ENCODE results near the gene DOCK7. TPM values are rescaled to one million over a fixed set of nuclear protein-coding genes. Genes with fewer than 3 reads are reported as not detected.

Gene DOCK7
- total and polyA plus RNA-seq, 7 donors, result 6.5 to 54.8 (median 32.4) TPM

GRCh38 chr1:62608905-62609304 is 79.3 kb downstream of the DOCK7 start:
- intact Hi-C loops (cut with DNase I), result no loop called here
- no peak overlapping the region for H3K27ac ChIP-seq
- H3K9me3 ChIP-seq, result no peaks in the 10 kb centered on the region
- no peak overlapping the region for H3K4me3 ChIP-seq
- TF ChIP-seq POLR2A (IDR thresholded peaks at IDR 0.05) (no peak), POLR2AphosphoS5 (IDR thresholded peaks at IDR 0.05) (no peak)
- no peak for DNase-seq
- H3K36me3 ChIP-seq, result peaks cover 0 to 6% (median 0%) of the 10 kb centered on the region in 4 donors
- H3K4me1 ChIP-seq, result no peaks in the 10 kb centered on the region
- no peaks in the 10 kb centered on the region for H3K27me3 ChIP-seq

DNA sequence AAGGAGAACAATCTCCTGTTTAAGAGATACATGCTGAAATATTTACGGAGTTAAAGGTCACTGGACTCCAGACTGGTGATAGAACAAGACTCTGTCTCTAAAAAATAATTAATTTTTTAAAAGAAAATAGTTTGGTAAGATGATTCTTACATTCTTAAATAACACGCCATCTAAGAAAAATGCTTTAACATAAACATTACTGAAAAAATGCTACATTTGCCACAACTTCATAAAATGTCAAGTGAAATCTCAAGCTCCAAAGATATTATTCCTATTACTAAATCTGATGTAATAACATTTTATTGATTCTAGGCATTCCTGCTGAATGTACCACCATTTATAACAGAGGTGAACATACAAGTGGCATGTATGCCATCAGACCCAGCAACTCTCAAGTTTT is 86.7 kb downstream of the DOCK7 start:
- no peak for TF ChIP-seq EP300 (IDR thresholded peaks at IDR 0.05)
- TF ChIP-seq, protein P1, sequence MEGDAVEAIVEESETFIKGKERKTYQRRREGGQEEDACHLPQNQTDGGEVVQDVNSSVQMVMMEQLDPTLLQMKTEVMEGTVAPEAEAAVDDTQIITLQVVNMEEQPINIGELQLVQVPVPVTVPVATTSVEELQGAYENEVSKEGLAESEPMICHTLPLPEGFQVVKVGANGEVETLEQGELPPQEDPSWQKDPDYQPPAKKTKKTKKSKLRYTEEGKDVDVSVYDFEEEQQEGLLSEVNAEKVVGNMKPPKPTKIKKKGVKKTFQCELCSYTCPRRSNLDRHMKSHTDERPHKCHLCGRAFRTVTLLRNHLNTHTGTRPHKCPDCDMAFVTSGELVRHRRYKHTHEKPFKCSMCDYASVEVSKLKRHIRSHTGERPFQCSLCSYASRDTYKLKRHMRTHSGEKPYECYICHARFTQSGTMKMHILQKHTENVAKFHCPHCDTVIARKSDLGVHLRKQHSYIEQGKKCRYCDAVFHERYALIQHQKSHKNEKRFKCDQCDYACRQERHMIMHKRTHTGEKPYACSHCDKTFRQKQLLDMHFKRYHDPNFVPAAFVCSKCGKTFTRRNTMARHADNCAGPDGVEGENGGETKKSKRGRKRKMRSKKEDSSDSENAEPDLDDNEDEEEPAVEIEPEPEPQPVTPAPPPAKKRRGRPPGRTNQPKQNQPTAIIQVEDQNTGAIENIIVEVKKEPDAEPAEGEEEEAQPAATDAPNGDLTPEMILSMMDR (IDR thresholded peaks at IDR 0.05), result no peak
- no peak for TF ChIP-seq POLR2A (IDR thresholded peaks at IDR 0.05)
- TF ChIP-seq POLR2AphosphoS5 (IDR thresholded peaks at IDR 0.05), result no peak
- Histone ChIP-seq H3K9me3 (no peaks in the 10 kb centered on the region), H3K4me1 (no peaks in the 10 kb centered on the region), H3K27ac (no peak overlapping the region), H3K4me3 (no peak overlapping the region), H3K36me3 (no peaks in the 10 kb centered on the region), H3K27me3 (no peaks in the 10 kb centered on the region)
- WGBS, 2 donors, result 90 to 94% methylated on average over 2 of the region's 2 CpGs
- intact Hi-C loops (cut with DNase I), result no loop called here
- no peak for DNase-seq

- WGBS, 2 donors, result 86 to 89% methylated on average over 5 of the region's 5 CpGs
- intact Hi-C loops (cut with DNase I), result no loop called here
Observed at GRCh38 chr1:62599044-62599443, 89.1 kb downstream of the DOCK7 start.

GRCh38 chr1:62597281-62597680 is 90.9 kb downstream of the DOCK7 start, which contains the start of gene ANGPTL3:
Gene ANGPTL3 (plus strand): TSS chr1:62597520. CDS start chr1:62597567, 47 bp downstream.
- intact Hi-C loops (cut with DNase I), result no loop called here
- 40 to 77% methylated on average over 3 of the region's 3 CpGs for WGBS, 2 donors
- no peak for DNase-seq

More at GRCh38 chr1:62599044-62599443, 89.1 kb downstream of the DOCK7 start:
- H3K4me3 ChIP-seq, result no peak overlapping the region
- H3K4me1 ChIP-seq, result no peaks in the 10 kb centered on the region
- DNase-seq, result no peak
- H3K27ac ChIP-seq, result no peak overlapping the region
- H3K36me3 ChIP-seq, result no peaks in the 10 kb centered on the region
- TF ChIP-seq POLR2AphosphoS5 (IDR thresholded peaks at IDR 0.05), result no peak
- TF ChIP-seq, protein P1 (IDR thresholded peaks at IDR 0.05), result no peak
- TF ChIP-seq EP300 (IDR thresholded peaks at IDR 0.05), result no peak
- no peak for TF ChIP-seq POLR2A (IDR thresholded peaks at IDR 0.05)
- H3K9me3 ChIP-seq, result no peaks in the 10 kb centered on the region
- H3K27me3 ChIP-seq, result no peaks in the 10 kb centered on the region

GRCh38 chr1:62595647-62596046 is 92.5 kb downstream of the DOCK7 start:
- DNase-seq, result no peak
- Histone ChIP-seq H3K36me3 (no peaks in the 10 kb centered on the region), H3K27ac (no peak overlapping the region), H3K4me3 (no peak overlapping the region), H3K4me1 (no peaks in the 10 kb centered on the region), H3K9me3 (no peaks in the 10 kb centered on the region), H3K27me3 (no peaks in the 10 kb centered on the region)
- WGBS, 2 donors, result 90 to 97% methylated on average over 3 of the region's 3 CpGs
- no peak for TF ChIP-seq EP300 (IDR thresholded peaks at IDR 0.05)
- TF ChIP-seq, protein P1 (IDR thresholded peaks at IDR 0.05), result no peak
- TF ChIP-seq POLR2A (IDR thresholded peaks at IDR 0.05), result no peak
- no peak for TF ChIP-seq POLR2AphosphoS5 (IDR thresholded peaks at IDR 0.05)
- intact Hi-C loops (cut with DNase I), result no loop called here

More at GRCh38 chr1:62597281-62597680, 90.9 kb downstream of the DOCK7 start, which contains the start of gene ANGPTL3:
- Histone ChIP-seq H3K4me3 (no peak within 1 kb of the TSS), H3K27ac (no peak within 1 kb of the TSS), H3K9me3 (no peaks in the 10 kb centered on the region), H3K4me1 (no peaks in the 10 kb centered on the region), H3K36me3 (no peaks in the 10 kb centered on the region), H3K27me3 (no peaks in the 10 kb centered on the region)
- TF ChIP-seq, protein P1 (IDR thresholded peaks at IDR 0.05), result no peak
